ENCODE results near the gene POLR1A.
A peak's percentile ranks its signal among the peaks of the same experiment; 100 is the strongest.

POLR1A gene

DNA sequence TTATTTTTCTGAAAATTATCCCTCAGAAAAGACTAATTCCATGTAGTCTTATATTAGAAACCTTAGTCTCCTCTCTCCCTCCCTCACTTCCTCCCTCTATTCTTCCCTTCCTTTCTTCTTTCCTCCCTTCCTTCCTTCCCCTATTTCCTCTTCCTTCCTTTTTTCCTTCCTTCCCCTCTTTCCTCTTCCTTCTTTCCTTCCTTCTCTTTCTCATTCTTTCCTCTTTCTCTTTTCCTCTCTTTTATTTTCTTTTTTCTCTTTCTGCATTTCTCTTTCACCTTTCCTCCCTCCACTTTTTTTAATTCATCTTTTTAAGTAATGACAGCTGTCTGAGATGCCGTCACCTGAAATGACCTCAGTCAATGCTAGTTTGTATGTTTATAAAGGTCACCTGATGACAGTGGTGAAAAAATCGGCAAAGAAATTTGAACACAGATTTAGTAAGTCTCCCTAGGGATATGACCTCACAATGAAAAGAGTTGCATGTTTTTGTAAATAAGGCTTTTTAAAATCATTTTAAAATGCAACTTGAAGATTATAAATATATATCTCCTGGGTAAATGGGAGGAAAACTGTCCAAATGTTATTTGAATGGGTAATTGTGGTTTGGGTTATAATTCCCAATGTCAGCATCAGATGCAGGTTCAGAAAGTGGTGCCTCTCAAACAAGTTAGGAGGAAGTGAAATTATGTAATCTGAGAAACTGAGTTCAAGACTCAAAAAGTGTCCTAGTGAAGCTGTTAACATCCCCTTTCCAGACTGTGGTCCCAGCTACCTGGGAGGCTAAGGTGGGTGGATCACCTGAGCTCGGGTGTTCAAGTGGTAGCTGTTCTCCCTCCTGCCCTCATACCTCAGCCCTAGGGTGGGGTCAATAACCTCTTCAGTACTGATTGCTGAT lies 126.6 kb downstream of the POLR1A start:
- DNase-seq (ENCODE audit: low spot score) = no peak

DNA sequence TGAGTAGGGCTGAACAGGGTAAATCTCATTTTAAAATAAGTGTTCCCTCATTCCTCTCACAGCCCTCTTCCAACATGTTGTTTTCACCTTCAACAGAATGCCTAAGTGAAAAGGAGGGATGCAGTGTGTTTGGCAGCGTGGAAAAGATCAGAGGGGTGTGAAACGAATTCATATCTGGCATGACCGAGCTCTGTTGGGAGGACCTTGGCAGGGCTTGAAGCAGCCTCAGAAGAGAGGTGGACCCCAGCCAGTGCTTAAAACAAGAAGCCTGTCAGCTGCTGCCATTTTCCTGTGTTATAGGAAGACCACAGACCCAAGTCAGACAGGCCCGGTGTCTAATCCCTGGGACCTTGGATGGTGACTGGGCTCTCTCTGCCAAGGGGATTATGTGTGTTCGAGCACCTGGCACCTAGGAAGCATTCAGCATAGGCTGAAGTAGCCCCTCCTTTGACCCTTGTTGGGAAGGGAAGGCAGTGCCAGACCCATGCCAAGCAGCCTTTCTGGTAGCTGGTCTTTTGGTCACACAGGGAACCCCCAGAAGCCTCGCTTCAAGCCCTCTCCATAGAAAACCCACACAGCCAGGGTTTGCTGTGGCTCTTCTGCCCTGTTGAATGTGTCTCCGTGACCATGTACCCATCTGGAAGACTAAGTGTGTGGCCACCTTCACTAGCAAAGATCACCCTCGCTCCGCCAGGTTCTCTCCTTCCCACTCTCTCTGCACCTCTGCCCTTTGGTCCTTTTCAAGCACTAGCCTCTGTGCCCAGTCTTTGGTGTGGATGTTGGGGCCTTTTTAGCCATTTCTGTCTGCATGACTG lies 129.4 kb downstream of the POLR1A start:
- DNase-seq (ENCODE audit: low spot score) = no peak

DNA sequence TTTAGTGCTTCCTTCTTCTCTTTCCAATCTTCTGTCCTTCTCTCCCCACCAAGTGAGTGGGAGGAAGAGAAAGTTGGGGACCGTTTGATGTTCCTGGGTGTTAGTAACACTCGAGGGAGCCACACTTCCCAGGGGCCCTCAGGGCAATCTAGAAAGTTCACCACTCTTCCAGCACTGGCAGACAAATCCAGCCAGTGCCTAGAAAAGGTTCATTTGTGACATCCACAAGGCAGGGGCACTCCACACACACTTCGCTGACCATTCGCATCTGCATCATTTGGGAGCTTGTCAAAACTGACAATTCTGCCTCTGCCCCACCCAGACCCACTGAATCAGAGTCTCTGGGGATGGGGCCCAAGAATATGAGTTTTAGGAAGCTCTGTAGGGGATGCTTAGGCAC lies 130.1 kb downstream of the POLR1A start:
- DNase-seq (ENCODE audit: low spot score) = no peak

DNA sequence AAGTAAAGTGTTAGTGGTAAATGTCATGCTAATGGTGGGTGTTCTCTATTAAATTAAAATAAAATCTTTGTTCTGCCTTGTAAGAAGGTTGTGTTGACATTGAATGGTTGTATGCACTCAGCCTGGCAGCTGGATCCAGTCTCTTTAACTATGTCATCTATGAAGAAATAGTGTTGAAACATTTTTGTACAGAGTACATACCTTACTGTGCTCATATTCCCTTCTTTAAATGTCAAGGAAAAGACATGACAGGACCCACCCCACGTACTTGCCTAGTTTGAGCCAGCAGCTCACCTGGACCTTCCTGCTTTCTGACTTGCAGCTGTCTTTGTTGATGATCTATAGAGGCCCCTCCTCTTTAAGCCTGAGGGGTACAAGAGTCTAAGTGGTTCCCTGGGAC lies 131.3 kb downstream of the POLR1A start:
- DNase-seq (ENCODE audit: low spot score) = no peak

DNA sequence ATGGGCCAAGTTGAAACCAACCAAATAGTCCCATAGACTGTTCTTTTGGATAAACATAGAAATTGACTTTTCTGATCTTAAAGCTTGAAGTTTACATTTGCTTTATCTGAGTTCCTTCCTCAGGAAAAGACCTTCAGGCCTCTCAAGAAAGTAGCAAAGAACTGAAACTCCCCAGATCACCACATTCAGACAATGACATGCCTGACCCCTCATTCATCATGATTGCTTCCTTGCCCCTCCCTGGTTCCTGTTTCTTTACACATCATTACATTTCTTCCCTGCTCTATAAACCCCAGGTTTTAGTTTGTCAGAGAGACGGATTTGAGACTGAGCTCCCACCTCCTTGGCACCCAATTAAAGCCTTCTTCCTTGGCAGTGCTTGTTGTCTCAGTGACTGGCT lies 133.3 kb downstream of the POLR1A start:
- peak; percentile 1 for DNase-seq (ENCODE audit: low spot score)

DNA sequence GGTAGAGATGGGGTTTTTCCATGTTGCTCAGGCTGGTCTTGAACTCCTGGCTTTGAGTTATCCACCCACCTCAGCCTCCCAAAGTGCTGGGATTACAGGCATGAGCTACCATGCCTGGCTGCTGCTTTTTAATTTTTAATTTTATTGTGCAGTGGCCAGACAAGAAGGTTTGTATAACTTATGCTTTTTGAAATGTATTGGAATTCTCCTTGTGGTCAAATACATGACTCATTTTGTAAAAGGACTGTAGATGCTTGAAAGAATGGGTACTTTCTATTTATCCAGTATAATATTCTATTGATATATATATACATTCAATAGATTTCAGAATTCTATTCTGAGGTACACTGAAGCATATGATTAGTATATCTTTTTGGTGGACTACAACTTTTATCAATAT lies 134.3 kb downstream of the POLR1A start:
- DNase-seq (ENCODE audit: low spot score) = no peak
